ENCODE measurements around the gene IL16. TPM values are rescaled to one million over a fixed set of nuclear protein-coding genes. Genes with fewer than 3 reads are reported as not detected.
A peak's percentile ranks its signal among the peaks of the same experiment; 100 is the strongest.

Gene IL16
- total and polyA plus RNA-seq, 2 experiments from 2014 or later = not detected

GRCh38 chr15:81336568-81336967 is 139.9 kb downstream of the IL16 start:
- peaks cover 2% of the 10 kb centered on the region for H3K4me1 ChIP-seq (ENCODE audit: low read depth)
- peak; percentile 56 for TF ChIP-seq CTCF (IDR thresholded peaks at IDR 0.05; ENCODE audit: low read depth, low read length)
- H3K9me3 ChIP-seq (ENCODE audit: low read depth) = no peaks in the 10 kb centered on the region
- H3K4me3 ChIP-seq = no peak overlapping the region
- peak in 1 of 2 donors; percentile 64 for DNase-seq (ENCODE audit: low read depth in 1 of 2, low spot score in 1 of 2)
- no peaks in the 10 kb centered on the region for H3K36me3 ChIP-seq
- no peaks in the 10 kb centered on the region for H3K27me3 ChIP-seq
- H3K27ac ChIP-seq = no peak overlapping the region

GRCh38 chr15:81337241-81337640 is 140.6 kb downstream of the IL16 start:
- TF ChIP-seq CTCF (IDR thresholded peaks at IDR 0.05; ENCODE audit: low read depth, low read length) = no peak
- DNase-seq (ENCODE audit: low read depth in 1 of 2, low spot score in 1 of 2) = no peak

GRCh38 chr15:81337713-81338157 is 141.1 kb downstream of the IL16 start:
- no peak for TF ChIP-seq CTCF (IDR thresholded peaks at IDR 0.05; ENCODE audit: low read depth, low read length)
- Histone ChIP-seq H3K27me3 (no peaks in the 10 kb centered on the region), H3K27ac (no peak overlapping the region)

More at GRCh38 chr15:81337241-81337640, 140.6 kb downstream of the IL16 start:
- Histone ChIP-seq H3K4me3 (no peak overlapping the region), H3K4me1 (ENCODE audit: low read depth) (no peaks in the 10 kb centered on the region), H3K27ac (no peak overlapping the region), H3K36me3 (no peaks in the 10 kb centered on the region), H3K9me3 (ENCODE audit: low read depth) (no peaks in the 10 kb centered on the region), H3K27me3 (no peaks in the 10 kb centered on the region)

GRCh38 chr15:81338170-81339007 is 141.7 kb downstream of the IL16 start:
- DNase-seq (ENCODE audit: low read depth in 1 of 2, low spot score in 1 of 2) = peak in 1 of 2 donors; percentile 90
- Histone ChIP-seq H3K27me3 (no peaks in the 10 kb centered on the region), H3K4me1 (ENCODE audit: low read depth) (no peaks in the 10 kb centered on the region), H3K27ac (no peak overlapping the region), H3K9me3 (ENCODE audit: low read depth) (no peaks in the 10 kb centered on the region), H3K4me3 (no peak overlapping the region), H3K36me3 (no peaks in the 10 kb centered on the region)
- no peak for TF ChIP-seq CTCF (IDR thresholded peaks at IDR 0.05; ENCODE audit: low read depth, low read length)

More at GRCh38 chr15:81337713-81338157, 141.1 kb downstream of the IL16 start:
- Histone ChIP-seq H3K4me1 (ENCODE audit: low read depth) (no peaks in the 10 kb centered on the region), H3K4me3 (no peak overlapping the region), H3K9me3 (ENCODE audit: low read depth) (no peaks in the 10 kb centered on the region), H3K36me3 (no peaks in the 10 kb centered on the region)
- DNase-seq (ENCODE audit: low read depth in 1 of 2, low spot score in 1 of 2) = peak in 1 of 2 donors; percentile 46

GRCh38 chr15:81339321-81339720 is 142.6 kb downstream of the IL16 start:
- Histone ChIP-seq H3K4me3 (no peak overlapping the region), H3K27me3 (no peaks in the 10 kb centered on the region), H3K27ac (no peak overlapping the region), H3K9me3 (ENCODE audit: low read depth) (no peaks in the 10 kb centered on the region), H3K36me3 (no peaks in the 10 kb centered on the region), H3K4me1 (ENCODE audit: low read depth) (no peaks in the 10 kb centered on the region)
- DNase-seq (ENCODE audit: low read depth in 1 of 2, low spot score in 1 of 2) = no peak
- TF ChIP-seq CTCF (IDR thresholded peaks at IDR 0.05; ENCODE audit: low read depth, low read length) = no peak

All from cardiac muscle cell (in vitro differentiated cells and primary cell).